GM12864 (cell line): Measurements from ENCODE around the gene ROBO2.

ENCODE experiments used
- DNase-seq: peaks from one replicate; pipeline ENCODE4 v3.0.0-alpha.2; 2011; ENCODE audit warnings: low read depth
- H3K4me3 ChIP-seq: 2 replicates; pipeline ENCODE4 v1.5.1; 2011; ENCODE audit warnings: mild to moderate bottlenecking, low read depth, low read length, control low read depth
- CTCF ChIP-seq: IDR thresholded peaks from 2 replicates; pipeline ENCODE4 v1.5.1; 2011; ENCODE audit warnings: low read depth, mild to moderate bottlenecking, moderate library complexity, low read length, control low read depth, inconsistent platforms; ENCODE audit errors: missing control alignments

Gene ROBO2

GRCh38 chr3:77524946-77525682 is 485.2 kb downstream of the ROBO2 start:
- no peak for TF ChIP-seq CTCF

GRCh38 chr3:77526573-77527113 is 486.7 kb downstream of the ROBO2 start:
- TF ChIP-seq CTCF = no peak
- no peak for DNase-seq
- no peak overlapping the region for H3K4me3 ChIP-seq

More at GRCh38 chr3:77524946-77525682, 485.2 kb downstream of the ROBO2 start:
- no peak for DNase-seq
- H3K4me3 ChIP-seq = no peak overlapping the region

GRCh38 chr3:77529522-77529921 is 489.6 kb downstream of the ROBO2 start:
- no peak for TF ChIP-seq CTCF
- H3K4me3 ChIP-seq = no peak overlapping the region
- no peak for DNase-seq

- no peak overlapping the region for H3K4me3 ChIP-seq
- no peak for TF ChIP-seq CTCF
- DNase-seq = no peak
These were observed 491.0 kb downstream of the ROBO2 start for GRCh38 chr3:77530870-77531269.

- TF ChIP-seq CTCF = no peak
- no peak for DNase-seq
- no peak overlapping the region for H3K4me3 ChIP-seq
These were observed 495.2 kb downstream of the ROBO2 start for GRCh38 chr3:77535116-77535515.

- no peak for DNase-seq
- no peak for TF ChIP-seq CTCF
- no peak overlapping the region for H3K4me3 ChIP-seq
These were observed 496.3 kb downstream of the ROBO2 start for GRCh38 chr3:77536038-77536775.
